ENCODE results near the gene TRAPPC13.
A peak's percentile ranks its signal among the peaks of the same experiment; 100 is the strongest.
"Not testable (repeated sequence)": the region's sequence is repeated elsewhere in the genome, so short reads cannot be mapped to it uniquely, and the experiment has no call there.

The TRAPPC13 gene

DNA sequence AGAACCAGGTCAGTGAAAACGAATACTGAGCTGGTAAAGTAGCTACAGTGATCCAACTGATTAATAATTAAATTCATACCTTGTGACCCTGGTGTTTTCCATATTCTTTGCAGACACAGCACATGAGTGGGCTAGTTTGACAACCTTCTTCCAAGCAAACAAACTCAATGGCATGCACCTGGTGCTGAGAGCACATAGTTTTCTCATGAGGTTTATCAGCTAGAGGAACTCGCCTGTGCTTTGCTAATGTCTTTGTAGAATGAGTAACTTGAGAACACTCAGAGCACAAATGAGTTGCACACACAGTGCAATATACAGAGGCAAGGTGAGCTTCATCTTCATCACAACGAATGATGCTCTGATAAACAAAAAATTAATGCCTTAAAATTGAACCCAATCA, 13.3 kb upstream of the TRAPPC13 start:
- ATAC-seq (ENCODE audit: insufficient read depth, low read depth) (no peak), DNase-seq (no peak)
- no peak for TF ChIP-seq EZH2 (IDR thresholded peaks at IDR 0.05; ENCODE audit: borderline replicate concordance, low read depth, low read length, severe bottlenecking)
- TF ChIP-seq, protein P1, sequence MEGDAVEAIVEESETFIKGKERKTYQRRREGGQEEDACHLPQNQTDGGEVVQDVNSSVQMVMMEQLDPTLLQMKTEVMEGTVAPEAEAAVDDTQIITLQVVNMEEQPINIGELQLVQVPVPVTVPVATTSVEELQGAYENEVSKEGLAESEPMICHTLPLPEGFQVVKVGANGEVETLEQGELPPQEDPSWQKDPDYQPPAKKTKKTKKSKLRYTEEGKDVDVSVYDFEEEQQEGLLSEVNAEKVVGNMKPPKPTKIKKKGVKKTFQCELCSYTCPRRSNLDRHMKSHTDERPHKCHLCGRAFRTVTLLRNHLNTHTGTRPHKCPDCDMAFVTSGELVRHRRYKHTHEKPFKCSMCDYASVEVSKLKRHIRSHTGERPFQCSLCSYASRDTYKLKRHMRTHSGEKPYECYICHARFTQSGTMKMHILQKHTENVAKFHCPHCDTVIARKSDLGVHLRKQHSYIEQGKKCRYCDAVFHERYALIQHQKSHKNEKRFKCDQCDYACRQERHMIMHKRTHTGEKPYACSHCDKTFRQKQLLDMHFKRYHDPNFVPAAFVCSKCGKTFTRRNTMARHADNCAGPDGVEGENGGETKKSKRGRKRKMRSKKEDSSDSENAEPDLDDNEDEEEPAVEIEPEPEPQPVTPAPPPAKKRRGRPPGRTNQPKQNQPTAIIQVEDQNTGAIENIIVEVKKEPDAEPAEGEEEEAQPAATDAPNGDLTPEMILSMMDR (IDR thresholded peaks at IDR 0.05; ENCODE audit: borderline replicate concordance, extremely low read depth, low read length, poor library complexity, severe bottlenecking), result no peak
- no peak overlapping the region for H3K9ac ChIP-seq (ENCODE audit: low read depth, low read length)
- H3K4me3 ChIP-seq (ENCODE audit: low read depth in 1 of 2, low read length in 2 of 2), result no peak overlapping the region
- H3K4me2 ChIP-seq (ENCODE audit: insufficient read depth, low read length), result no peak overlapping the region
- H2AFZ ChIP-seq (ENCODE audit: low read depth, low read length), result no peak overlapping the region
- H3K27me3 ChIP-seq (ENCODE audit: insufficient read depth, low read length, poor library complexity), result no peaks in the 10 kb centered on the region
- H3K27ac ChIP-seq (ENCODE audit: low read length), result no peak overlapping the region
- H3K79me2 ChIP-seq (ENCODE audit: insufficient read depth, low read length), result 0 out of 2 replicates have a peak, but pooled peaks cover 10% of the 10 kb centered on the region
- H3K36me3 ChIP-seq (ENCODE audit: insufficient read depth, low read length), result peaks cover 74% of the 10 kb centered on the region
- H4K20me1 ChIP-seq (ENCODE audit: insufficient read depth, low read length), result no peaks in the 10 kb centered on the region
- no peaks in the 10 kb centered on the region for H3K4me1 ChIP-seq (ENCODE audit: insufficient read depth, low read length)
- no peaks in the 10 kb centered on the region for H3K9me3 ChIP-seq (ENCODE audit: insufficient read depth, low read length, severe bottlenecking)

DNA sequence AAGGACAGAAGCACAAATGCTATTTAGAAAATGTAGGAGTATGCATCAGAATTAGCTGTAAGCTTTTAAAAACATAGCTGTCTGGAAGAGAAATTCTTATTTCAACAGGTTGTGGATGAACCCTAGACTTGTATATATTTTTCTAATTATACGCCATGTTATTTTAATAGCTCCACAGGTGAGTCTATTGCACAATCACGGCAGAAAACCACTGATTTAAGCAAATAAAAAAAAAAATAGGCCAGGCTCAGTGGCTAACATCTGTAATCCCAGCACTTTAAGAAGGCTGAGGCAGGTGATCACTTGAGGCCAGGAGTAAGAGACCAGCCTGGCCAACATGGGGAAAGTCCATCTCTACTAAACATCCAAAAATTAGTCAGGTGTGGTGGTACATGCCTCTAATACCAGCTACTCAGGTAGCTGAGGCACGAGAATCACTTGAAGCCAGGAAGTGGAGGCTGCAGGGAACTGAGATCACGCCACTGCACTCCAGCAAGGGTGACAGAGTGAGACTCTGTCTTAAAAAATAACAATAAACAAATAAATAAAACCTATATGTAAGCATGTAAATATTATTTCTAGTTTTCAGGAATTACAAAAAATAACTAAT, 12.4 kb upstream of the TRAPPC13 start:
- H3K9me3 ChIP-seq (ENCODE audit: insufficient read depth, low read length, severe bottlenecking), result no peaks in the 10 kb centered on the region
- H2AFZ ChIP-seq (ENCODE audit: low read depth, low read length), result no peak overlapping the region
- peaks cover 73% of the 10 kb centered on the region for H3K36me3 ChIP-seq (ENCODE audit: insufficient read depth, low read length)
- H3K4me3 ChIP-seq (ENCODE audit: low read depth in 1 of 2, low read length in 2 of 2), result no peak overlapping the region
- DNase-seq, result no peak
- no peak for ATAC-seq (ENCODE audit: insufficient read depth, low read depth)
- no peak overlapping the region for H3K4me2 ChIP-seq (ENCODE audit: insufficient read depth, low read length)
- no peak overlapping the region for H3K9ac ChIP-seq (ENCODE audit: low read depth, low read length)
- no peaks in the 10 kb centered on the region for H3K27me3 ChIP-seq (ENCODE audit: insufficient read depth, low read length, poor library complexity)
- TF ChIP-seq EZH2 (IDR thresholded peaks at IDR 0.05; ENCODE audit: borderline replicate concordance, low read depth, low read length, severe bottlenecking), result no peak
- TF ChIP-seq, protein P1 (IDR thresholded peaks at IDR 0.05; ENCODE audit: borderline replicate concordance, extremely low read depth, low read length, poor library complexity, severe bottlenecking), result no peak
- no peaks in the 10 kb centered on the region for H4K20me1 ChIP-seq (ENCODE audit: insufficient read depth, low read length)
- peaks cover 18% of the 10 kb centered on the region for H3K79me2 ChIP-seq (ENCODE audit: insufficient read depth, low read length)
- no peak overlapping the region for H3K27ac ChIP-seq (ENCODE audit: low read length)
- no peaks in the 10 kb centered on the region for H3K4me1 ChIP-seq (ENCODE audit: insufficient read depth, low read length)

DNA sequence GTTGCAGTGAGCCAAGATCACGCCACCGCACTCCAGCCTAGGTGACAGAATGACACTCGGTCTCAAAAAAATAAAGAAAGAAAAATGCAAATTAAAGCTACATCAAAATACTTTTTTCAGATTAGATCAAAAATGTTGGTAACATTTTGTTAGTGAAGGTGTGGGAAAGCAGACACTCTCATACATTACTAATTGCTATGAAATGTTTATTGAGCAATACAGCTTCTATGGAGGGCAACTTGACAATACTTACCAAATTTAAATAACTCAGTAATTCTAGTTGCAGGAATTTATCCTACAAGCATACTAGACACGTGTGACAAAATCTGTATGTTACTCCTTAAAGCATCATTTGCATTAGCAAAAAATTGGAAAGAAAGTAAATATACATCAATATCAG, 4.8 kb upstream of the TRAPPC13 start:
- ATAC-seq (ENCODE audit: insufficient read depth, low read depth) (no peak), DNase-seq (no peak)
- Histone ChIP-seq H3K27ac (ENCODE audit: low read length) (no peak overlapping the region), H4K20me1 (ENCODE audit: insufficient read depth, low read length) (peaks cover 5% of the 10 kb centered on the region; the same call in 1 of the 2 replicates), H3K27me3 (ENCODE audit: insufficient read depth, low read length, poor library complexity) (no peaks in the 10 kb centered on the region), H3K9me3 (ENCODE audit: insufficient read depth, low read length, severe bottlenecking) (no peaks in the 10 kb centered on the region), H3K9ac (ENCODE audit: low read depth, low read length) (no peak overlapping the region), H3K4me2 (ENCODE audit: insufficient read depth, low read length) (0 out of 2 replicates have a peak overlapping the region, but pooled peaks have one; percentile 3), H3K79me2 (ENCODE audit: insufficient read depth, low read length) (peaks cover 87% of the 10 kb centered on the region), H3K4me3 (ENCODE audit: low read depth in 1 of 2, low read length in 2 of 2) (no peak overlapping the region), H3K36me3 (ENCODE audit: insufficient read depth, low read length) (peaks cover 18% of the 10 kb centered on the region), H2AFZ (ENCODE audit: low read depth, low read length) (no peak overlapping the region), H3K4me1 (ENCODE audit: insufficient read depth, low read length) (peaks cover 24% of the 10 kb centered on the region)
- TF ChIP-seq, protein P1 (IDR thresholded peaks at IDR 0.05; ENCODE audit: borderline replicate concordance, extremely low read depth, low read length, poor library complexity, severe bottlenecking), result no peak
- TF ChIP-seq EZH2 (IDR thresholded peaks at IDR 0.05; ENCODE audit: borderline replicate concordance, low read depth, low read length, severe bottlenecking), result no peak

DNA sequence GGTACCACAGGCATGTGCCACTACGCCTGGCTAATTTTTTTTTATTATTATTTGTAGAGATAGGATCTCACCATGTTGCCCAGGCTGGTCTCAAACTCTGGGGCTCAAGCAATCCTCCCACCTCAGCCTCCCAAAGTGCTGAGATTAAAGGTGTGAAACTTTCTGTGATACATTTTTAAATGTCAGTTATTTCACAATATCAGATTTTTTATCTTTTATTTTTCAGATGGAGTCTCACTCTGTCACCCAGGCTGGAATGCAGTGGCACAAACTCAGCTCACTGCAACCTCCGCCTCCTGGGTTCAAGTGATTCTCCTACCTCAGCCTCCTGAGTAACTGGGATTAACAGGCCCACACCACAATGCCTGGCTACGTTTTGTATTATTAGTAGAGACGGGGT, 2.9 kb upstream of the TRAPPC13 start:
- H3K4me1 ChIP-seq (ENCODE audit: insufficient read depth, low read length), result peaks cover 38% of the 10 kb centered on the region
- H3K79me2 ChIP-seq (ENCODE audit: insufficient read depth, low read length), result peaks cover 92% of the 10 kb centered on the region
- H3K36me3 ChIP-seq (ENCODE audit: insufficient read depth, low read length); ATAC-seq (ENCODE audit: insufficient read depth, low read depth); H3K27ac ChIP-seq (ENCODE audit: low read length); H3K9ac ChIP-seq (ENCODE audit: low read depth, low read length); H3K9me3 ChIP-seq (ENCODE audit: insufficient read depth, low read length, severe bottlenecking); H2AFZ ChIP-seq (ENCODE audit: low read depth, low read length); H4K20me1 ChIP-seq (ENCODE audit: insufficient read depth, low read length); H3K27me3 ChIP-seq (ENCODE audit: insufficient read depth, low read length, poor library complexity); DNase-seq: not testable (repeated sequence)
- H3K4me2 ChIP-seq (ENCODE audit: insufficient read depth, low read length), result peak overlapping the region; percentile 88; the same call in 1 of the 2 replicates
- H3K4me3 ChIP-seq (ENCODE audit: low read depth in 1 of 2, low read length in 2 of 2), result peak overlapping the region in 1 of 2 experiments; percentile 98; a peak in 1 of 4 replicates
